Lower leg skin (tissue), 4 donors: ENCODE results near the gene RPL31. TPM values are rescaled to one million over a fixed set of nuclear protein-coding genes. Genes with fewer than 3 reads are reported as not detected.

Source experiments
- DNase-seq, 2 donors: peaks; one replicate each; pipeline ENCODE4 v3.0.0-alpha.2; 2019; ENCODE audit warnings: low spot score in 2 of 2
- H3K4me3 ChIP-seq: fragments of 200-600 bp; sonication (generic); 2 replicates; pipeline ENCODE4 v1.5.1; 2017; ENCODE audit warnings: mild to moderate bottlenecking, low read depth; ENCODE audit not compliant: poor library complexity, severe bottlenecking
- CTCF ChIP-seq, 3 donors: fragments of 450-650 bp; IDR thresholded peaks; one replicate each; pipeline ENCODE4 v1.5.1; 2016; ENCODE audit warnings: antibody characterized with exemption in 3 of 3, mild to moderate bottlenecking in 3 of 3, moderate library complexity in 2 of 3
- POLR2A ChIP-seq, 2 donors: fragments of 450-650 bp; IDR thresholded peaks; one replicate each; pipeline ENCODE4 v1.6.1; 2016 to 2017; ENCODE audit warnings: antibody characterized with exemption in 2 of 2, mild to moderate bottlenecking in 1 of 2, moderate library complexity in 1 of 2
- WGBS, 2 donors: methylation state at CpG; one replicate each; pipeline ENCODE4 v1.1.5; 2018; 5-methylcytosine and 5-hydroxymethylcytosine counted together
- intact Hi-C: fragments of 100-400 bp; cut with DNase I; formaldehyde crosslinking; loops from one replicate; pipeline ENCODE4 v1.15.0; 2023; ENCODE audit warnings: low total_unique reads
- total RNA-seq, 4 donors: library from RNA; depleted of rRNA; stranded (reverse); fragments of >200 nt; gene quantifications; one replicate each; pipeline ENCODE4 v1.1.0, GENCODE V29; 2016

RPL31 gene
- total RNA-seq, 4 donors from 2014 or later = 1,244 to 1,827 (median 1,503) TPM

- 30 to 31% methylated on average over 7 of the region's 7 CpGs for WGBS, 2 donors
- intact Hi-C loops = loop anchor here (2.0 to 10.0 kb wide), 2 partner anchors 250 to 376 kb away; no protein-coding TSS in a partner anchor
- DNase-seq = peak; percentile 53 to 94
- H3K4me3 ChIP-seq = no peak overlapping the region
- TF ChIP-seq POLR2A (IDR thresholded peaks at IDR 0.05) (no peak), CTCF (IDR thresholded peaks at IDR 0.05) (peak in 1 of 3 donors; percentile 71)
These were observed 17.2 kb upstream of the RPL31 start for GRCh38 chr2:100984892-100985307.

GRCh38 chr2:100986157-100986556 lies 15.9 kb upstream of the RPL31 start:
- intact Hi-C loops = loop anchor here (10.0 kb wide), 1 partner anchor 251 kb away; no protein-coding TSS in a partner anchor
- DNase-seq = peak in 1 of 2 donors; percentile 61
- H3K4me3 ChIP-seq = no peak overlapping the region
- TF ChIP-seq POLR2A (IDR thresholded peaks at IDR 0.05) (no peak), CTCF (IDR thresholded peaks at IDR 0.05) (no peak)
- whole genome bisulfite sequencing, 2 donors = 89 to 93% methylated on average over 11 of the region's 11 CpGs

- H3K4me3 ChIP-seq = no peak overlapping the region
- no peak for TF ChIP-seq CTCF (IDR thresholded peaks at IDR 0.05)
- TF ChIP-seq POLR2A (IDR thresholded peaks at IDR 0.05) = no peak
- intact Hi-C loops = loop anchor here (10.0 kb wide), 1 partner anchor 253 kb away; no protein-coding TSS in a partner anchor
- WGBS, 2 donors = 83 to 91% methylated on average over 3 of the region's 3 CpGs
- peak in 1 of 2 donors; percentile 21 for DNase-seq
These were observed 14.6 kb upstream of the RPL31 start for GRCh38 chr2:100987536-100987935.

GRCh38 chr2:100987974-100988373 lies 14.1 kb upstream of the RPL31 start:
- DNase-seq = peak in 1 of 2 donors; percentile 45
- TF ChIP-seq CTCF (IDR thresholded peaks at IDR 0.05) = no peak
- TF ChIP-seq POLR2A (IDR thresholded peaks at IDR 0.05) = no peak
- no peak overlapping the region for H3K4me3 ChIP-seq
- WGBS, 2 donors = 80 to 83% methylated on average over 4 of the region's 4 CpGs
- intact Hi-C loops = loop anchor here (10.0 kb wide), 1 partner anchor 253 kb away; no protein-coding TSS in a partner anchor

- intact Hi-C loops = loop anchor here (10.0 kb wide), 1 partner anchor 254 kb away; no protein-coding TSS in a partner anchor
- no peak overlapping the region for H3K4me3 ChIP-seq
- TF ChIP-seq POLR2A (IDR thresholded peaks at IDR 0.05) = no peak
- TF ChIP-seq CTCF (IDR thresholded peaks at IDR 0.05) = no peak
- WGBS, 2 donors = 80 to 86% methylated on average over 8 of the region's 8 CpGs
- peak in 1 of 2 donors; percentile 52 for DNase-seq
These were observed 13.3 kb upstream of the RPL31 start for GRCh38 chr2:100988630-100989417.
